ENCODE results near the gene CABP1.

- no peak for TF ChIP-seq NRF1 (conservative IDR thresholded peaks at IDR 0.05; ENCODE audit: low read depth, low read length)
- no peak for TF ChIP-seq USF1 (IDR thresholded peaks at IDR 0.05; ENCODE audit: borderline replicate concordance, extremely low read length, insufficient read depth, low read depth, low read length)
Observed at GRCh38 chr12:120651821-120652220, 11.4 kb downstream of the CABP1 start.
